ENCODE measurements around the gene GATB.

DNA sequence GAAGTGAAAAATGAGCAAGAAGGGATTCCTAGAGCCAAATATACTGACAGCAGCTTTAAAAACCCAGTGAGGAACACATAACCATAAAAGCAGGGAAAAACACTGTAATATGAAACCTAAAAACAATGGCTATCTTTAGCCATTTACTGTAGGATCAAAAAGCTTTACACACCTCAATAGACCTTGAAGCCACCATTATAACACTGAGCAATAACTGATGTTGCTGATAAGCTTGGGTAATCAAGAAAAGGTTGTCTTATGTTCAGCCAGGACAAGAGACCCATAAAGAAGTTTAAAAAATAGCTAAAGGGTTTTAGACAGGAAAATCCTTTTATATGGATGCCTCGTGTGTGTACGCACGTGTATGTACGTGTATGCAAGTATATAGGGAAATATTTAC, 16.9 kb downstream of the GATB start:
- TF ChIP-seq, protein P1, sequence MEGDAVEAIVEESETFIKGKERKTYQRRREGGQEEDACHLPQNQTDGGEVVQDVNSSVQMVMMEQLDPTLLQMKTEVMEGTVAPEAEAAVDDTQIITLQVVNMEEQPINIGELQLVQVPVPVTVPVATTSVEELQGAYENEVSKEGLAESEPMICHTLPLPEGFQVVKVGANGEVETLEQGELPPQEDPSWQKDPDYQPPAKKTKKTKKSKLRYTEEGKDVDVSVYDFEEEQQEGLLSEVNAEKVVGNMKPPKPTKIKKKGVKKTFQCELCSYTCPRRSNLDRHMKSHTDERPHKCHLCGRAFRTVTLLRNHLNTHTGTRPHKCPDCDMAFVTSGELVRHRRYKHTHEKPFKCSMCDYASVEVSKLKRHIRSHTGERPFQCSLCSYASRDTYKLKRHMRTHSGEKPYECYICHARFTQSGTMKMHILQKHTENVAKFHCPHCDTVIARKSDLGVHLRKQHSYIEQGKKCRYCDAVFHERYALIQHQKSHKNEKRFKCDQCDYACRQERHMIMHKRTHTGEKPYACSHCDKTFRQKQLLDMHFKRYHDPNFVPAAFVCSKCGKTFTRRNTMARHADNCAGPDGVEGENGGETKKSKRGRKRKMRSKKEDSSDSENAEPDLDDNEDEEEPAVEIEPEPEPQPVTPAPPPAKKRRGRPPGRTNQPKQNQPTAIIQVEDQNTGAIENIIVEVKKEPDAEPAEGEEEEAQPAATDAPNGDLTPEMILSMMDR (IDR thresholded peaks at IDR 0.05; ENCODE audit: extremely low read depth in 1 of 2, insufficient read depth in 1 of 2, low read depth in 1 of 2, low read length in 2 of 2): no peak
- TF ChIP-seq MYC (IDR thresholded peaks at IDR 0.05; ENCODE audit: low read depth, low read length): no peak
- no peak for TF ChIP-seq POLR2AphosphoS5 (IDR thresholded peaks at IDR 0.05; ENCODE audit: insufficient read depth, low read depth, low read length)
- no peak for TF ChIP-seq POLR2A (IDR thresholded peaks at IDR 0.05; ENCODE audit: low read depth, low read length)
